HL-60/S4 treated with retinoic acid at 250 ng/mL for 4 days and 3 days (cell line): ENCODE measurements around the gene MLLT6.

Source experiments
- in situ Hi-C: fragments of 300-500 bp; cut with MboI; formaldehyde crosslinking; loops from 2 replicates; pipeline ENCODE4 v1.7.0; 2022; ENCODE audit warnings: low sequenced_read_pairs

Gene MLLT6

DNA sequence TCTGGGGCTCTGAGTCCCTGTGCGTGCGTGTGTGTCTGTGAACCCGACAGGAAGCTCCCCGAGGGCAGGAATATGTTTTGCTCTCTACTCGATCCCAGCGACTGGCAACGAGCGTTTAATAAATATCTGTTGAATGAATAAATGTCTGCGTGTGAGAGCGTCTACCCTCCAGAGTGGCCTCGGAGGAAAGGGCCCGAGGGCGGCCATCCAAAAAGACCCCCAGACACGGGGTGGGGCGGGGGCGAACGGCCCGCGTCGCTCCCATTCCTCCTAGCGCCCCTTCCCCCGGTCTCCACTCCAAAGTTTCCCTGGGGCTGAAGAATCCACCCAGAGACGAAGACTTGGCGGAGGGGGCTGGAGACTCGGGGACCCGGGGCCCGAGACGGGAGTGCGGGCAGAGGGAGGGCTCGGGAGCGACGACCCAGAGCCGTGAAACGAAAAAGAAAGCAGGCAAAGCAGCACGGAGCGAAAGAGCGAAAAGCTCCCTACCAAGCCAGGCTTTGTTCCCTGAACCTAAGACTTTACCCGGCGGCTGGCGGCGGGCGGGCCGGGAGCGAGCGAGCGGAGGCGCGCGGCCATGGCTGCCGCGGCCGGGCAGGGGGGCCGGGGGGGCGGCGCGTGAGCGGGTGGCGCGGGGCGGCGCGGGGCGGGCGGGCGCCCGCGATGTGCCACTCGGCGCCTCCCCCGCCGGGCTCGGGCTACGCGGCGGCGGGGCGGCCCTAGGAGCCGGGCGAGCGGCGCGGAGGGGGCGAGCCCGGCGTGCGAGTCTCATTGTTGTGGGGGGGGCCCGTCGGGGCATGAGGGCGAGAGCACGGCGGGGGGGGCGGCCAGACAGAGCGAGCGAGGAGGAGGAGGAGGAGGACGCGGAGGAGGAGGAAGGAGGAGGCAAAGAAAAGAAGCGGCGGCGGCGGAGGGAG, at the start of gene MLLT6:
TSS of gene MLLT6 (plus strand) at position 668 of the 917 bp plus-strand sequence. CDS start 360 bp downstream, outside the sequence.
- in situ Hi-C loops: no loop called here

DNA sequence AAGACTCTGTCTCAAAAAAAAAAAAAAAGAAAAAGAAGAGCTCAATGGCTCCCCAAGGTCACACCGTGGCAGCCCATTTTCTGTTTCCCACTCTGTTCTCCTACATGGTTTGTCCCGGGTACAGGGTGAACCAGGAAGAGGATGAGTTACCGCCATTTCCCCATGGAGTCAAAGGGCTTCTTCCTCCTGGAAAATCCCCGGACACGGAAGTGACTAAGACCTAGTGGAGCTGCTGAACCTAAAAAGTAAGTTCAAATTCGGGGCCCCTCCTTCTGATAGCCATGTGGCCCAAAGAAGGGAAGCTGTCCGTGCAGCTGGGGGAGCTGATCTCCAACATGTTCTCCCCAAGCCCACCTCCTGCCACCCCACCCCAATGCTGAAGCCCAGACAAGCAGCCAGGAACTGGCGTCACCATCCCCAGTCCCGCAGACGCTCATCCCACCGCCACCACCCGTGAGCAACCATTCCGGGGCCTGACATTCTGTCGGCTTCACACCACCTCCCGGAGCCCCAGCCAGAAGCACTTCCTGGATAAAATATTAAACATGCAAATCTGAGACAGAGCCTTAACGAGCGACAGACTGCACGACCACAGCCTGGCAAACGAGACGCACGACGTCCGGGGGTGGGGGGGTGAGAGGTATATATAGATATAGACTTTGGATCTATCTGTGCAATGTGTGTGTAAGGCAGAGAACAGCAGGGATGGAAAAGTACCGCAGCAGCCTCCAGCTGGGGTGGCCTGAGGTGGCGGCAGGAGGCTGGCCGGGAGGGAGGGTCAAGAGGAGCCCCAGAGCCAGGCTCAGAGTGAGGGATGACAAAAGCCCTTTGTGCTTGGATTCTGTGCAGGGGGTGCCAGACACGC, 47.9 kb upstream of the MLLT6 start:
- in situ Hi-C loops: no loop called here

DNA sequence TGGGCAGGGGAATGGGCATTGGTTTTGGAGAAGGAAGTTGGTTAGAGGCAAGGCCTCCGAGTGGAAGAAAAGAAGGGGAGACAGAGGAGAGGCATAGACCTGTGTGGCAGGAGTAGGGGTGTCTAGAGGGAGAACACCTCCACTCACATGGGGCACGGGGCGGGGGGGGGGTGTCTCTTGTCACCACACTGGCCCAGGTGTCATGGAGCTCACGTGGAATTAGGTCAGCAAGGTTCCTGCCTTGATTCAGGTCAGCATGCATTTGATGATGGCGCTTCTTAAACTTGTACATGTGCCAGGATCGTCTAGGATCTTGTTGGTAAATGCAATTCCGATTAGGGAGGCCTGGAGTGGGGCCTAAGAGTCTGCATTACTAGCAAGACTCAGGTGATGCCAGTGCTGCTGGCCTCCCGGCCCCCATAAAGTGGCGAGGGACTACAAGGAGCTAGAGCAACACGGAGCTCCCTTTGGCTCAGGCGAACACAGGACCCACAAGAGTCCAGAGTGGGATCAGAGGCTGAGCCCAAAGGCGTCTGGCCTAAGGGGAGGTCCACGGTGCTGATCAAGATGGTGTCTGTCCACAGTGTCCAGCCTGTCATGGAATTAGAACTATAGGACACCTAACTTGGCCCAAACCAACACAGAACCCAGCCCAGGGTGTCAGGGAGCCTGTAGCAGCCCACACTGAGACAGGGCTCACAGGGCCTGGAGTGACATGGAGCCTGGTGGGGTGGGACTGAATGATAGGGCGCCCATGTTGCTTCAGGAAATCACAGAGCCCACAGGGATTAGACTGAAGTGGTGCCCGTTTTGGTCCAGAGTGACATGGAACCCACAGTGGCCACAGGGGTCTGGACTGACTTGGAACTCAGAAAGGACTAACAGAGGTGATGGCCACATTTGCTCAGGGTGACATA, 47.0 kb upstream of the MLLT6 start:
- in situ Hi-C loops: no loop called here

DNA sequence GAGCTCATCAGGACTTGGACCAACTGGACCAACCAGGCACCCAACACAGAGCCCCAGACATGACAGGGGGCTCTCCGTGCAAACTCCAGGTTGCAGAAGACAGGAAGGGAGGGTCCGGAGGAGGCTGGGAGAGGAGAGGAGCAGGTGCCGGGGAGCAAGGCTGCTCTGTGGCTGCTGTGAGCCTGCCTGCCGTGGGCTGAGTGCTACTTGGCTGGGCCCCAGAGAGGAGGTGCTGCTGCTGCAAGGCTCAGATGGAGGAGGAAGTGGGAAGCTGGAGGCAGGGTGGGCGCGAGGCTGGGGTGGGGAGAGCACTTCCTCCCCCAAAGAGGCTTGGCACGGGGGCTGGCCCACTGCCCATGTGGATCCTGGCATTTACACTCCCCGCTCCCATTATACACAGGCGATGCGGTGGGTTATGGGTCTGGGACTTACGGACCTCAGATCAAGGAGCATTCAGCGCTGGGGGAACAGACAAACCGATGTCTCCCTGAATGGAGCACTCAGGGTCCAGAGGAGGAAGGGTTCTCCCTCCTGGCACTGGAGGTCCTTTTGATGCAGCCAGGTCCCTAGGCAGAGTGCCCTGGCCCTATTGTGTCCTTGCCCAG, 46.2 kb upstream of the MLLT6 start:
- in situ Hi-C loops: no loop called here

DNA sequence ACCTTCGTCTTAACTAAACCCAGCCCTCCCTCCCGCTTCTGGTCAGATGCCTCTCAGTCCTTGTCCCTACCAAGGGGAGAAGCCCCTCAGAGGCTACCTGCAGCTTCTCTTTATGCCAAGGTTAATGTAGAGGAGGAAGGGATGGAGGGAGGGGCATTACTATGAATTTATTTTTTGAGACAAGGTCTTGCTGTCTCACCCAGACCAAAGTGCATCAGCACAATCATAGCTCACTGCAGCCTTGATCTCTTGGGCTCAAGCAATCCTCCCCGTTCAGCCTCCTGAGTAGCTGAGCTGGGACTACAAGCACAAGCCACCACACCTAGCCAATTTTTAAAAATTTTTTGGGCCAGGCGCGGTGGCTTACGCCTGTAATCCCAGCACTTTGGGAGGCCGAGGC, 45.7 kb upstream of the MLLT6 start:
- in situ Hi-C loops: no loop called here

DNA sequence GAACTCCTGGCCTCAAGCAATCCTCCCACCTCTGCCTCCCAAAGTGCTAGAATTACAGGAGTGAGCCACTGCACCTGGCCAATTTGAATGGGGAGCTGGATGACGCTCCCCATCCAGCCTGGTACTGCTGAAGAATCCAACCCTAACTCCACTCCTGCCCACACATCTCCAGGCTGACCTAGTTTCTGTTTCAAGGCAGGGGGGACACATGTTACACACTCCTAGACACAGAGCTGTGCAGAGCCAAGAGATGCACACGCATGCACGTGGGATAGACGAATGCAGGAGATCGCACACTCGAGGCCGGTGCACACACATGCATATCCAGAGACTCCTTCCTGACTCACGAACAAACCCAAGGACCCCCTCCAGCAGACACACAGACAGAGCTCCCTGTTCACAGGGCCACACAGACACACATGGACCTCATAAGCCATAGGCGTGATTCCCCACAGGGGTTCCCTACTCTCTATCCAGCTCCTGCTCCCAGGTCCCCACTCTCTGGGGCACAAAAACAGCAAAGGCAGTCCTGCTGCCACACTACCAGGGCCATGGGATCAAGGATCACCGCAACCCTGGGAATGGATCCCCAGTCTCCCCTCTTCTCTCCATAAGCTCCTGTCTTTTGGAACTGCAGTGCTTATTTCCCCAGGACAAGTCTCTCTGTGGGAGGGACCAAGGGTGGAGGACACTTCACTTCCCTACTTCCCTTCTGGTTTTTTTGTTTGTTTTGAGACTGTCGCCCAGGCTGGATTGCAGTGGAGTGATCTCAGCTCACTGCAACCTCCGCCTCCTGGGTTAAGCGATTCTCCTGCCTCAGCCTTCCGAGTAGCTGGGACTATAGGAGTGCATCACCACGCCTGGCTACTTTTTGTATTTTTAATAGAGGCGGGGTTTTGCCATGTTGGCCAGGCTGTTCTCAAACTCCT, 44.7 kb upstream of the MLLT6 start:
- in situ Hi-C loops: loop anchor here (10.0 kb wide), 1 partner anchor 236 kb away; the partner anchor contains the start of gene ARHGAP23

DNA sequence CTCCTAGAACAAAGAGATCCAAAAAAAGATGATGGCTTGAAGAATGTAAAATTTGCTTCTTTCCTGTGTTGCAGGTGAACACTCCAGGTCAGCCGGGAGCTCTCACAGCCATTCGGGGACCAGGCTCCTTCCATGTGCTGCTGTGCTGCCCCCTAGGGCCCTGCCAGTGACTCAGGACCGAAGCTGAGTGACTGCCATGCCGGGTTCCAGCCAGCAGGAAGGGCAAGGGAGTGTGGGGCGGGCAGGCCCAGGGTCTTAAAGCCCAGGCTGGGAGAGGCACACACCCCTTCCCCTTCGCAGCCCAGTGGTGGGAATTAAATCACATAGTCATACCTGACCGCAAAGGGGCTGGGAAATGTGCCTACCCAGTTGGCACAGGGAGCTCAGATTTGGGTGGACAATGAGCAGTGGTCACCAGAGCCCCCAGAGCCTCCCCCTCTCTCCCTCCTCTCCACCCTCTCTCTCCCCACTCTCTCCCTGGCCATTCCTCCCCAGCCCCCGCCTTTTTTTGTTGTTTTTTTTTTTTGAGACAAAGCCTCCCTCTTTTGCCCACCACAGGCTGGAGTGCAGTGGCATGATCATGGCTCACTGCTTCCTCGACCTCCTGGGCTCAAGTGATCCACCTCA, 41.8 kb upstream of the MLLT6 start:
- in situ Hi-C loops: loop anchor here (10.0 kb wide), 1 partner anchor 238 kb away; the partner anchor contains the start of gene ARHGAP23

DNA sequence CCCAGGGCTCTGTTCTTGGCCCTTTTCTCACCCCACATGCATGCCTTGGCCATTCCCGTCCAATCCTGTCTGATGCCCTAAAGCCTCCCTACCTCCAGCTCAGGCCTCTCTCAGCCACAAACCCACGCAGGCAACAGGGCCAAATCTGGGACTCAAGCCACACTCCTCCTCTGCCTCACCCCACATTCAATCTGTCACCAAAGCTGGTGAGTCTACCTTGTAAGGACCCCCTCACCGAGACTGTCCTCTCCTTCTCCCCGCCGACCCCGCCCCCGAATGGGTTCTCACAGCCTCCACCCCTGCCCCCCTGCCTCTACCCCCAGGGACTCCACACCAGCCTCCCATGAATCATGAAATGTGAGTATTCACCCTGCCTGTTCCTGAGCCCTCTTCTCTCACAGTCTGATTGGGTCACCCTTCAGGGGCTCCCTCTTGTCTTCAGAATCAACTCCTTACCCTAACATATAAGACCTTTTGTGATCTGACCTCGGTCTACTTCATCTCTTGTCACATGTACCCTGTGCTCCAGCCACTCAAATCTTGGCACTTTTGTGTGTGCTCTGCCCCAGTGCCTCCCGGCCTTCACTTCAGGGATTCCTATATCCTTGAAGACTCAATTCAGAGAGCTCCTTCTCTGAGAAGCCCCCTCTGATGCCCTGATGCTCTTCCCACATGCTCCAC, 41.0 kb upstream of the MLLT6 start:
- in situ Hi-C loops: loop anchor here (10.0 kb wide), 1 partner anchor 239 kb away; the partner anchor contains the start of gene ARHGAP23

DNA sequence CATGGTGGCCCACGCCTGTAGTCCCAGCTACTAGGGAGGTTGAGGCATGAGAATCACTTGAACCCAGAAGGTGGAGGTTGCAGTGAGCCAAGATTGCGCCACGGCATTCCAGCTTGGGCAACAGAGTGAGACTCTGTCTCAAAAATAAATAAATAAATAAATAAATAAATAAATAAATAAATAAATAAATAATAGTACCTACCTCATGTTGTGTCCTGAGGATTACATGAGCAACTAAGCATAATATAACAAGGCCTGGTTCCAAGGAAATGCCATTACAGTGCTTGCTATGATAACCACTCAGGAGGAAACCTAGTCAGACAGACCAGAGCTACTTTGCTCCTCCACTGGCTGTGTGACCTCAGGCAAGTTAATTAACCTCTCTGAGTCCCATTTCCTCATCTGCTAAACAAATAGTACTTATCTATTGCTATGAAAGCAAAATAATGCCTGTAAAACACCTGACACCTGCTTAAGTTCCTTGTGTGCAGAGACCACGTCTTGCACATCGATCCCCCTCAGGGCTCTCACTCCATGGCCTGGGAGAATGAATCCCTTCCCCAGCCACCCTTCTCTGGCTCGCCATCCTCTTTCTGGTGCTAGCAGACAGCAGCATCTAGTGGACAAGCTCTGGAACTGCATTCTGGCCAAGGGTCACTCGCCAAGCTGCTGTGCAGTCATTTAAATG, 37.8 kb upstream of the MLLT6 start:
- in situ Hi-C loops: loop anchor here (5.0 to 10.0 kb wide), 2 partner anchors 175 to 242 kb away; partner anchors contain the start of gene ARHGAP23

DNA sequence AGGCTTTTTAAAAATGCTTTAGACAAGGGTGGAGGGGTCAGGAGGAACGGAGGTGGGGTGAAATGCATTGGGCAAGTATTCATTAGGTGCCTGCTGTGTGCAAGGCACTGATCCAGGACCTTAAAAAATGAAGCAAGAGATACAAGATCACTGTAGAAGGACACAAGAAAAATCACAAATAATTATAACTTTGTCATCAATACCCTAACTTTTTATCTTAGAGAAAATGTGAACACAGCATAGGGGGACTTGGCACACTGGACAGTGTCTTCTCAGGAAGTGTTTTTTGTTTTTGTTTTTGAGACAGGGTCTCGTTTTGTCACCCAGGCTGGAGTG, 37.3 kb upstream of the MLLT6 start:
- in situ Hi-C loops: loop anchor here (5.0 to 10.0 kb wide), 2 partner anchors 175 to 243 kb away; partner anchors contain the start of gene ARHGAP23

DNA sequence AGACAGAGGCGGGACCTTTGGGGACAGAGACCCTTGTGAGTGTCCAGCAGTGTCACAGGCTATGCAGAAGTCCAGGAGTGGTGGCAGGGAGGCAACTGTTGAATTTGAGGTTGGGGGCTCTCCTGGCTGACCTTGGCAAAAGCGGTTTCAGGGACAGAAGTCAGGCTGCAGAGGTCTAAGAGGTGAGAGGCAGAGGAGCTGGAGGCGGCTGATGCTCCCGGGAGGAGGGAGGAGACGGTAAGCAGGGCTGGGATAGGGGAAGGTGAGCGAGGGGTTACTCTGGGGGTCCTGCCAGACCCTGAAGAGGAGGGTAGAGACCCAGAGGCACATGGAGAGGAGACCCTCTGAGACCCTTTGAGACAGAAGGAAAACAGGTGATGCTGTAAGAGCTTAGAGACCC, 35.6 kb upstream of the MLLT6 start:
- in situ Hi-C loops: loop anchor here (5.0 to 10.0 kb wide), 2 partner anchors 177 to 245 kb away; partner anchors contain the start of gene ARHGAP23

DNA sequence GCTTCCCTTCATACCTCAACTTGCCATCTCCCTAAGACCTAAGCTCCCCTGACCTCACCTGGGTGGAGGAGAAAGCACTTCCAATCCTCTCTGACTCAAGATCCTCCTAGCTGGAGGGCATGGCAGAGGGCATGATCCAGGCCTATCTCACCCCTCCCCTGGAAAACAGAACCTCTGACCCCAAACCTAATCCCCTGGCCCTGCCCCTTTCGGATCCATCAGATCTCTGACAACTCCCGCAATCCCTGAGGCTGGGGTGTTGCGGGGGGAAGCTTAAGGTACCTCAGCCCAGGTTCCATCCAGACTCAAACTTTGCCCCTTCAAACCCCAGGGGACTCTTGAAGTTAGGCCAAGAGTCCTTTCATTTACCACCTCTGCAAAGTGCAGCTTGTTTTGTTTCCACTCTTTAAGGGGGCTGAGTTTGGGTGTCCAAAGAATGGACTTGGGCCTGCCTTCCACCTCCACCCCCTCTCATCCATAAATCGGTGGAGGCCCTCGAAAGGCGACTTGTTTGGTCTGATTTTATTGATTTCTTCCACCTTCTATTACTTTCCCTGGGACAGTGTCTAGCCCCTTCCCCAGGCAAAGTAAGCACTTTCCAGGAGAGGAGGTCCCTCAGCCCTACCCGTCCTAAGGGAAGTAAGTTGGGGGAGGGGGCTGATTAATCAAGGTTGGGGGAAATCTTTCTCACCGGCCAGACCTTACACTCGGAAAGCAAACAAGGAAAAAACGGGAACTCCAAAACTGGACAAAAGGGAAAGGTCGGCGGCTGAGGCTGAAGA, 32.9 kb upstream of the MLLT6 start:
- in situ Hi-C loops: no loop called here

DNA sequence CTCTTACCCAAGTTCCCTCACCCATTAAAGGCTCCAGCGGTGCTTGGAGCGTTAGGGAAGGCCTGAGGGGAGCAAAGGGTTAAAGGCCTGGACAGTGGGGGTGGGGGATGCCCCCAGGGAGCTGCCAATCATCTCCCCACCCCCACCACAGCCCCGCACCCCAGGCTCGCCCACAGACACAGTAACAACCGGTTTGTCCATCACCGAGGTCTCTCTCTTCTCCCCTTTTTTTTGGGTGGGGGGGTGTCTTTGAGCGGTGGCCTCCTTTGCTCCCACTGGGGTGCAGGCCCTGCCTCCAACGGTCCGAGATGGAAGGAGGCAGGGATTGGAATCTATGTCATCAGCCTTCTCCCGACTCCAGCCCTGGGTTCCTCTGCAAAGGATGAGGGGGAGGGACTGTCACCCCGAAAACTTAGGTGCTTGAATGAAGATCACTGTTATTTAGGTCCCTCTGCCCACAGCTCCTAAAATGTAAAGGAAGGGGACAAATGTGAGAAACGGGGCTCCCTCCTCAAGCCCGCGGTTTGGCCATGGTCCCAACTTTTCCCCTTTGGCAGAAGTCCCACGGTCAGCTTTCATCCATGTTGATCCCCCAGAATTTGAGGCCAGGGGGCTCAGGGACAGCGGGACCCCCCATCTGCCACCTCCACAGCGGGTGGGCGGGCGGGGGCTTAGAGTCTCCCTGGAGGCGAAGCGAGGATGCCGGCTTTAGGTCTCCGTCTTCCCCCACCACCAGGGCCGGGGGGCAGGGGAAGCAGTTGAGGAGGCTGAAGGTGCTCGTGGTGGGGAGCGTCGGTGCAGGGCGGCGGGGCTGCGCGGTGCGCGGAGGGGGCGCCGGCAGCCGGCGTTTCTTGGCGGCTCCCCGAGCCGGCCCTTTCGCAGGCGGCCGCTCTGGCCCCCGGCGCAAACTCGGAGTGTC, 32.0 kb upstream of the MLLT6 start:
- in situ Hi-C loops: no loop called here

DNA sequence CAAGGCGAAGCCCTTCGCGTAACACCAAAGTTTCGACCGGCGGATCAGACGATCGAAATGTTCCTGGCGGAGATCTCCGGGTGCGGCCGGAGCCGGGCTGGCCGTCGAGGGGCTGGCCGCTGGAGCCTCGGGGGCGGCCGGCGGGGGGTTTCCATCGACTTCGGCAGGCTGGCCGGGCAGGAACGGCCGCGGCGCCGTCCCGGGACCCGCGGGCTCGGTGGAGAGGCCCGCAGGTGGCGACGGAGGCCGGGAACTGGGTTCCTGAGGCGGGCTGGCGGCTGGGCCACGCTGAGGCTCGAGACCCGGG, 31.4 kb upstream of the MLLT6 start:
- in situ Hi-C loops: no loop called here

DNA sequence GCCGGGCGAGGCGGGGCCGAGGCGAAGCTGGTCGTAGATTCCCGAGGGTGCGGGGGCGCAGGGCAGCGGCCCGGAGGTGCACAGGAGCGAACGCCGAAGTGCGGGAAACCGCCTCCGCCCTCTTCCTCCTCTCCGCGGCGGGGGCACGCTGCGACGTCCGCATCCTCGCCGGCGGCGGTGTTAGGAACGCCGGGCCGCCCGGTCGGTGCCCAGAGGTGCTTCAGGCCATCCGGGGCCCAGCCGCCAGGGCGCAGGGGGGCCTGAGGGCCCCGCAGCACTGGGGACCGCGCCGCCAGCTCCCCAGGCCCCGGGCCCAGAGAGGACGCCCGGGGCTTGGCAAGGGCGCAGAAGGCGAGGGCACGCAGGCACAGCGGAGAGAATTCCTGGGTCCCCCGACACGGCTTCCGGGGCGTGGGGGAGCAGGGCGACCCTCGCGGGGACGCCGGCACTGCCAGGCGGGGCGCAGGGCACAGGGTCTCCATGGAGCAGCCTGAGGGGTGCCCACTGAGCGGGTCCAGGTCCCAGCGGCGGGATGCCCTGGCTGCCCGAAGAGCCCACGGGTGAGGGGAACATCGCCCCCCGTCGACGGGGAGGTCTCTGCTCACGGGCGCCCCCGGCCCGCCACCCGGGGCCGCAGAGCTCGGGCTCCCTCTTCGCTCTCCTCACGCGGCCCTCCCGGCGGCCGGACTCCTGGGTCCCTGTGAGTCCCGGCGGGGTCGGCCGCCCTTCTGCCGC, 30.9 kb upstream of the MLLT6 start:
- in situ Hi-C loops: no loop called here
